Gastrocnemius medialis (tissue), 4 donors: Measurements from ENCODE around the gene TMEM131L.

Source experiments
- CTCF ChIP-seq, 5 experiments: fragments of 450-650 bp in 3 of 5; fragments of 200-600 bp in 2 of 5; sonication (generic) in 2 of 5; IDR thresholded peaks in 4 of 5; conservative IDR thresholded peaks in 1 of 5; 1 replicate in 4 of 5; 2 replicates in 1 of 5; pipeline ENCODE4 v1.5.1; 2016 to 2019; ENCODE audit warnings: antibody characterized with exemption in 5 of 5, mild to moderate bottlenecking in 3 of 5, moderate library complexity in 3 of 5
- POLR2A ChIP-seq, 2 donors: fragments of 450-650 bp; IDR thresholded peaks; one replicate each; pipeline ENCODE4 v1.6.1; 2017; ENCODE audit warnings: antibody characterized with exemption in 2 of 2, mild to moderate bottlenecking in 2 of 2, moderate library complexity in 2 of 2

GRCh38 chr4:153549405-153549804, 83.2 kb downstream of the TMEM131L start:
- TF ChIP-seq CTCF (IDR thresholded peaks at IDR 0.05 in 4 of 5, conservative IDR thresholded peaks at IDR 0.05 in 1 of 5) (no peak), POLR2A (IDR thresholded peaks at IDR 0.05) (no peak)
